Stimulated activated CD4-positive, alpha-beta T cell treated with anti-CD3 and anti-CD28 coated beads, Interleukin-12 subunit alpha, Interleukin-12 subunit beta, amount 100 ng/mL, for 48 hours (primary cell): ENCODE results near the gene CA14.
A peak's percentile ranks its signal among the peaks of the same experiment; 100 is the strongest.
"Not testable (repeated sequence)": the region's sequence is repeated elsewhere in the genome, so short reads cannot be mapped to it uniquely, and the experiment has no call there.

ENCODE experiments used
- DNase-seq, 3 donors: peaks; one replicate each; pipeline ENCODE4 v3.0.0-alpha.2; 2020; ENCODE audit warnings: low read depth in 2 of 3, low spot score in 1 of 3

The CA14 gene

GRCh38 chr1:150235852-150236613 is 21.5 kb upstream of the CA14 start, which contains the start of gene ANP32E:
TSS of gene ANP32E (minus strand) at chr1:150236112. CDS start at chr1:150235786, 326 bp downstream.
- DNase-seq = peak; percentile 89 to 93 (median 91)

- no peak for DNase-seq
These were observed 20.9 kb upstream of the CA14 start for GRCh38 chr1:150236614-150237100.

- not testable (repeated sequence) for DNase-seq
These were observed 20.4 kb upstream of the CA14 start for GRCh38 chr1:150237176-150237575.

GRCh38 chr1:150237746-150238145 is 19.8 kb upstream of the CA14 start:
- DNase-seq = no peak

GRCh38 chr1:150243003-150243402 is 14.6 kb upstream of the CA14 start:
- no peak for DNase-seq

- no peak for DNase-seq
These were observed 7.6 kb upstream of the CA14 start for GRCh38 chr1:150249936-150250335.

- DNase-seq = no peak
These were observed 1.4 kb upstream of the CA14 start for GRCh38 chr1:150256198-150256553.

- DNase-seq = no peak
These were observed 826 bp upstream of the CA14 start for GRCh38 chr1:150256554-150257341.

- no peak for DNase-seq
These were observed 1.6 kb downstream of the CA14 start for GRCh38 chr1:150259217-150259616.

GRCh38 chr1:150259758-150260669 is 2.4 kb downstream of the CA14 start:
- no peak for DNase-seq

GRCh38 chr1:150261367-150261766 is 3.8 kb downstream of the CA14 start:
- no peak for DNase-seq

- no peak for DNase-seq
These were observed 5.1 kb downstream of the CA14 start for GRCh38 chr1:150262388-150263320.

GRCh38 chr1:150263549-150263948 is 6.0 kb downstream of the CA14 start:
- DNase-seq = no peak

- DNase-seq = no peak
These were observed 10.3 kb downstream of the CA14 start for GRCh38 chr1:150267896-150268295.

- DNase-seq = peak in 1 of 3 donors; percentile 9
These were observed 10.7 kb downstream of the CA14 start for GRCh38 chr1:150268340-150268704.

- DNase-seq = peak; percentile 89 to 93 (median 91)
These were observed 11.3 kb downstream of the CA14 start, which contains the start of gene APH1A for GRCh38 chr1:150268705-150269403. TSS of gene APH1A (minus strand) at chr1:150269016. CDS start at chr1:150268810, 206 bp downstream.

- DNase-seq = no peak
These were observed 11.9 kb downstream of the CA14 start for GRCh38 chr1:150269451-150269850.

- DNase-seq = no peak
These were observed 13.9 kb downstream of the CA14 start for GRCh38 chr1:150271291-150271959.

GRCh38 chr1:150273311-150273710 is 15.7 kb downstream of the CA14 start:
- no peak for DNase-seq
